Liver (tissue), 9 donors: ENCODE measurements around the gene GAS7. TPM values are rescaled to one million over a fixed set of nuclear protein-coding genes. Genes with fewer than 3 reads are reported as not detected.

Experiments
- DNase-seq: peaks from one replicate; pipeline ENCODE4 v3.0.0-alpha.2; 2017; ENCODE audit warnings: low spot score
- H3K27ac ChIP-seq, 2 donors: one replicate each; pipeline ENCODE4 v1.7.0; 2013; ENCODE audit warnings: inconsistent platforms in 2 of 2, low read length in 2 of 2, control low read depth in 1 of 2, low read depth in 1 of 2, mild to moderate bottlenecking in 1 of 2
- H3K27me3 ChIP-seq, 4 donors: one replicate each; pipeline versions ENCODE4 v1.6.1 to v1.7.0; 2013; ENCODE audit warnings: low read length in 3 of 4, inconsistent platforms in 1 of 4, mild to moderate bottlenecking in 1 of 4, moderate library complexity in 1 of 4; ENCODE audit not compliant: control insufficient read depth in 4 of 4, insufficient read depth in 4 of 4
- H3K36me3 ChIP-seq, 4 donors: one replicate each; pipeline versions ENCODE4 v1.6.1 to v1.7.0; 2013; ENCODE audit warnings: low read length in 3 of 4, mild to moderate bottlenecking in 3 of 4, low read depth in 1 of 4, moderate library complexity in 1 of 4; ENCODE audit not compliant: control insufficient read depth in 4 of 4, insufficient read depth in 3 of 4
- H3K4me1 ChIP-seq, 4 donors: one replicate each; pipeline versions ENCODE4 v1.6.1 to v1.7.0; 2013; ENCODE audit warnings: low read length in 3 of 4, mild to moderate bottlenecking in 3 of 4, moderate library complexity in 1 of 4; ENCODE audit not compliant: control insufficient read depth in 4 of 4, insufficient read depth in 4 of 4
- H3K4me3 ChIP-seq, 3 donors: one replicate each; pipeline versions ENCODE4 v1.6.1 to v1.7.0; 2013; ENCODE audit warnings: low read length in 3 of 3, control low read depth in 1 of 3, low read depth in 1 of 3, mild to moderate bottlenecking in 1 of 3
- H3K9ac ChIP-seq, 2 donors: one replicate each; pipeline ENCODE4 v1.7.0; 2013; ENCODE audit warnings: low read length in 2 of 2, mild to moderate bottlenecking in 2 of 2, moderate library complexity in 2 of 2, control low read depth in 1 of 2, low read depth in 1 of 2
- H3K9me3 ChIP-seq, 4 donors: one replicate each; pipeline versions ENCODE4 v1.6.1 to v1.7.0; 2013; ENCODE audit warnings: low read length in 3 of 4; ENCODE audit not compliant: control insufficient read depth in 4 of 4
- CTCF ChIP-seq: fragments of 150-350 bp; IDR thresholded peaks from 2 replicates; pipeline ENCODE4 v1.5.1; 2017; ENCODE audit warnings: improper control_type of control experiment, low read depth, low read length; ENCODE audit not compliant: missing input control
- FOXA1 ChIP-seq: IDR thresholded peaks from 2 replicates; pipeline ENCODE4 v1.6.1; 2016; ENCODE audit warnings: antibody characterized with exemption
- GABPA ChIP-seq, 2 donors: IDR thresholded peaks in 1 of 2; conservative IDR thresholded peaks in 1 of 2; 2 replicates each; pipeline ENCODE4 v1.6.1; 2016; ENCODE audit warnings: antibody characterized with exemption in 2 of 2, mild to moderate bottlenecking in 1 of 2, moderate library complexity in 1 of 2
- HNF4A ChIP-seq, 2 donors: conservative IDR thresholded peaks; 2 replicates each; pipeline ENCODE4 v1.6.1; 2016; ENCODE audit warnings: antibody characterized with exemption in 2 of 2, mild to moderate bottlenecking in 2 of 2
- MAX ChIP-seq: IDR thresholded peaks from 2 replicates; pipeline ENCODE4 v1.6.1; 2016; ENCODE audit warnings: antibody characterized with exemption
- NR2F2 ChIP-seq: IDR thresholded peaks from 2 replicates; pipeline ENCODE4 v1.6.1; 2016; ENCODE audit warnings: antibody characterized with exemption
- RAD21 ChIP-seq, 2 donors: IDR thresholded peaks; 2 replicates each; pipeline ENCODE4 v1.6.1; 2016; ENCODE audit warnings: antibody characterized with exemption in 2 of 2, mild to moderate bottlenecking in 2 of 2
- REST ChIP-seq: IDR thresholded peaks from 2 replicates; pipeline ENCODE4 v1.6.1; 2016; ENCODE audit warnings: antibody characterized with exemption, mild to moderate bottlenecking
- YY1 ChIP-seq: IDR thresholded peaks from 2 replicates; pipeline ENCODE4 v1.6.1; 2016; ENCODE audit warnings: antibody characterized with exemption, mild to moderate bottlenecking
- ZBTB33 ChIP-seq: IDR thresholded peaks from 2 replicates; pipeline ENCODE4 v1.6.1; 2016; ENCODE audit warnings: antibody characterized with exemption
- WGBS: extraction: QIAGEN DNeasy Blood & Tissue Kit; methylation state at CpG from one replicate; pipeline ENCODE4 v1.1.7; 2013; 5-methylcytosine and 5-hydroxymethylcytosine counted together
- polyA plus RNA-seq, 2 donors: library from polyadenylated mRNA; stranded (reverse) in 1 of 2; unstranded in 1 of 2; fragments of 200-250 nt in 1 of 2; fragments of >200 nt in 1 of 2; fragmentation: Nextera tagmentation in 1 of 2; extraction: Ambion mirVana in 1 of 2; gene quantifications; one replicate each; pipeline versions ENCODE4 v1.2.1 to v1.2.3, GENCODE V29; 2013 to 2015
- total RNA-seq, 2 donors: library from RNA; depleted of rRNA; stranded (reverse); fragments of >200 nt; gene quantifications; one replicate each; pipeline ENCODE4 v1.2.3, GENCODE V29; 2014
- donor health status: healthy.
- donor health status: healthy.
- donor health status: healthy.
- donor health status: healthy.
- donor health status: healthy.

The GAS7 gene
- total and polyA plus RNA-seq, 4 donors, result 0.79 to 6.1 (median 2.5) TPM

- Histone ChIP-seq H3K9me3 (no peaks in the 10 kb centered on the region), H3K36me3 (no peaks in the 10 kb centered on the region), H3K4me3 (no peak overlapping the region), H3K9ac (no peak overlapping the region), H3K27ac (no peak overlapping the region), H3K27me3 (no peaks in the 10 kb centered on the region), H3K4me1 (peaks cover 0 to 2% (median 0%) of the 10 kb centered on the region in 4 donors)
- DNase-seq, result no peak
- 14% methylated on average over 22 of the region's 22 CpGs for WGBS
- peak; percentile 26 for TF ChIP-seq CTCF
- no peak for TF ChIP-seq FOXA1
- no peak for TF ChIP-seq HNF4A (conservative IDR thresholded peaks at IDR 0.05)
- TF ChIP-seq GABPA (IDR thresholded peaks at IDR 0.05 in 1 of 2, conservative IDR thresholded peaks at IDR 0.05 in 1 of 2), result no peak
- no peak for TF ChIP-seq NR2F2
- no peak for TF ChIP-seq MAX
- TF ChIP-seq ZBTB33, result no peak
- peak in 1 of 2 donors; percentile 43 for TF ChIP-seq RAD21 (IDR thresholded peaks at IDR 0.05)
- no peak for TF ChIP-seq YY1
- TF ChIP-seq REST, result no peak
Observed at GRCh38 chr17:9959377-9959981, 238.9 kb downstream of the GAS7 start.

- TF ChIP-seq HNF4A (conservative IDR thresholded peaks at IDR 0.05), result no peak
- Histone ChIP-seq H3K36me3 (no peaks in the 10 kb centered on the region), H3K4me1 (peaks cover 0 to 2% (median 0%) of the 10 kb centered on the region in 4 donors), H3K27ac (no peak overlapping the region), H3K27me3 (no peaks in the 10 kb centered on the region), H3K4me3 (no peak overlapping the region), H3K9me3 (no peaks in the 10 kb centered on the region), H3K9ac (no peak overlapping the region)
- DNase-seq, result no peak
- 43% methylated on average over 19 of the region's 19 CpGs for WGBS
Observed at GRCh38 chr17:9958586-9959281, 239.7 kb downstream of the GAS7 start.
